NT2/D1 (cell line): ENCODE results near the gene USP35.

Experiments
- DNase-seq: peaks from one replicate; pipeline ENCODE4 v3.0.0-alpha.2; 2011; ENCODE audit warnings: low read depth, low spot score
- H3K27me3 ChIP-seq: 2 replicates; pipeline ENCODE4 v1.6.0; 2011; ENCODE audit warnings: mild to moderate bottlenecking; ENCODE audit not compliant: insufficient read length, insufficient read depth
- H3K36me3 ChIP-seq: 2 replicates; pipeline ENCODE4 v1.6.1; 2011; ENCODE audit warnings: mild to moderate bottlenecking, low read length, mixed read lengths; ENCODE audit not compliant: insufficient read depth, insufficient read length
- H3K4me1 ChIP-seq: 2 replicates; pipeline ENCODE4 v1.5.1; 2011; ENCODE audit not compliant: insufficient read depth, insufficient read length
- H3K4me3 ChIP-seq: 2 replicates; pipeline ENCODE4 v1.5.1; 2011; ENCODE audit warnings: low read depth; ENCODE audit not compliant: insufficient read length
- H3K9ac ChIP-seq: 2 replicates; pipeline ENCODE4 v1.6.0; 2011; ENCODE audit warnings: low read depth; ENCODE audit not compliant: insufficient read length
- H3K9me3 ChIP-seq: 2 replicates; pipeline ENCODE4 v1.5.1; 2011; ENCODE audit warnings: mild to moderate bottlenecking, low read length; ENCODE audit not compliant: insufficient read depth
- SUZ12 ChIP-seq: IDR thresholded peaks from 2 replicates; pipeline ENCODE4 v1.6.1; 2011; ENCODE audit not compliant: insufficient read length, insufficient read depth; ENCODE audit errors: extremely low read depth
- YY1 ChIP-seq: IDR thresholded peaks from 2 replicates; pipeline ENCODE4 v1.6.1; 2011; ENCODE audit not compliant: insufficient read length, insufficient read depth
- ZNF274 ChIP-seq: IDR thresholded peaks from 2 replicates; pipeline ENCODE4 v1.6.1; 2011; ENCODE audit warnings: mild to moderate bottlenecking, low read depth, low read length

The USP35 gene

DNA sequence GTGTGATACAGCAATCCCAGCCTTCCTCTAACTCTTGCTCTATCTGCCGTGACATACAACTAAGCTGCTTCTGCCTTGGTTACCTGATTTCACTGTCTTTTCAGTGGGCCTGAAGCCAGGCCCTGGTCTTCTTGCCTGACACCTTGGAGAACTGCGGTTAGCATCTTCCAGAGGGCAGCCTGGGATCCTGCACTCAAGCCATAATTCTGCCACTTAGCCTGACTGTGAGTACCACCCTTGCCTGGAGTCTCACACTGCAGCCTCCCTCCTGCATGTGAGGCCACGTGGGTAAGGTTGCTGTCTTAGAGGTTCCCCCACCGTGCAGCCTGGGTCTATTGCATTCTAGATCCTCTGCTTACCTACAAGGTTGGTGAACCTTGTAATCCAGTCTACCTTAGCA is 35.8 kb downstream of the USP35 start:
- Histone ChIP-seq H3K27me3 (no peaks in the 10 kb centered on the region), H3K4me1 (no peaks in the 10 kb centered on the region), H3K4me3 (no peak overlapping the region), H3K36me3 (peaks cover 50% of the 10 kb centered on the region), H3K9me3 (no peaks in the 10 kb centered on the region), H3K9ac (no peak overlapping the region)
- no peak for TF ChIP-seq ZNF274
- TF ChIP-seq YY1 = no peak
- no peak for TF ChIP-seq SUZ12
- DNase-seq = no peak

DNA sequence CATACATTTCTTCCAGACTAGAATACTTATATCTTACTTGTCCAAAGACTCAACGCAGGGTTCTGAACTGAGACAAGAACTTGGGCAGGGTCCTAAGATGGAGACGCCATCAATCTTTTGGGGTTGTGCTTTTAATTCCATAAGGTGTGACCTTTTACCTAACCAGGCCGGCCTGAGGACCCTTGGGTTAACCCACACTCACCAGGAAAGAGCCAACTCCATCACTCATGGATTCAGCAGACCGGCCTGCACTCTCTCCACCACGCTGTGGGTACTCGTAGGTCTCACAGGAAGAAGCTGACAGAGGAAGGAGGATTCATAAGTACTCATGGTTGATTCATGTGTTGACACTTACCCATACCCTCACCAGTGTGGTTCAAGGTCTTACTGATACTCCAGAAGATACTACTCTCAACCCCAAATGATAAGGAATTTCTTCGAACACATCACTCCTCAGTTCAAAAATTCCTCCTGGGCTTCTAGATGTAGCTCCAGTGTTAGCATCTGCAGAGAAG is 36.2 kb downstream of the USP35 start:
- H3K9me3 ChIP-seq = no peaks in the 10 kb centered on the region
- H3K27me3 ChIP-seq = no peaks in the 10 kb centered on the region
- H3K4me3 ChIP-seq = no peak overlapping the region
- no peaks in the 10 kb centered on the region for H3K4me1 ChIP-seq
- no peak overlapping the region for H3K9ac ChIP-seq
- H3K36me3 ChIP-seq = peaks cover 45% of the 10 kb centered on the region
- DNase-seq = no peak
- TF ChIP-seq ZNF274 = no peak
- TF ChIP-seq SUZ12 = no peak
- no peak for TF ChIP-seq YY1

DNA sequence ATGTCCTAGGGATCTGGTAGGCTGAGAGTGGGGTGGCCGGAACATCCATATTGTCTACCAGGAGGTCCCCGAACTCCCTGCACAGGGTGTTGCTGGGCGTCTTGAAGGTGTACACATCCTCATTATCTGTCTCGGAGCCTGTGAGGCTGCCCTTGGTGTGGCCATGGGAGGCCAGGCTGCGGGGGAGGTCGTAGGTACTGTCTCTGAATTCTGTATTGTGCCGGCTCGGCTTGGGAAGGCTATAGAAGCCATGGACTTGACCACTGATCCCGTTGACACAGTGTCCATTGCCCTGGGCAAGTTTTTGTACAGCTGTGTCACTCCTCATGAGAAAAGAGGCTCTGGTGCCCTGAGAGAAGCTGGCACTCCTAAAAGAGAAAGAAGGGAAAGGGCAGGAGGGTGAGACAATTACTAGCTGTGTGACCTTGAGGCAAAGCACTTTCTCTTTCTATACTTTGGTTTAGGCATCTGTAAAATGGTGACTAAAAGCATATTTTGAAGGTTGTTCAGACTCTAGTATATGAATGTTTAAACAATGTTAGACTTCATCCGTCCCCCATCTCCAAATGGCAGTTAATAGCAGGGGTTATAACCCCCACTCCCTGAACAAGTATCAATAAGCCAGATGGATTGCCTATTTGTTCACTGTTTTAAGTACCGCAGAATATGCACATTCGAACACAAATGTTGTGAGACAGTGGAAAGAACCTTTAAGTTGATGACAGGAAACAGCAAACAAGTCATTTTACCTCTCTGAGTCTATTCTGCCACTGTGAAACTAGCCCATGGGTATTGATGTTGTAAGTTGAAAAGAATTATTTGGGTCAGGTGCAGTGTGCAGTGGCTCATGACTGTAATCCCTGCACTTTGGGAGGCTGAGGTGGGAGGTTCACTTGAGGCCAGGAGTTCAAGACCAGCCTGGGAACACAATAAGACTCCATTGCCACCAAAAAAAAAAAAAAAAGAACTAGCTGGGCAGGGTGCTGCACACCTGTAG is 38.3 kb downstream of the USP35 start:
- TF ChIP-seq SUZ12 (no peak), ZNF274 (no peak), YY1 (no peak)
- Histone ChIP-seq H3K9me3 (no peaks in the 10 kb centered on the region), H3K9ac (no peak overlapping the region), H3K27me3 (no peaks in the 10 kb centered on the region), H3K4me1 (no peaks in the 10 kb centered on the region), H3K36me3 (peaks cover 28% of the 10 kb centered on the region), H3K4me3 (no peak overlapping the region)
- DNase-seq = no peak

DNA sequence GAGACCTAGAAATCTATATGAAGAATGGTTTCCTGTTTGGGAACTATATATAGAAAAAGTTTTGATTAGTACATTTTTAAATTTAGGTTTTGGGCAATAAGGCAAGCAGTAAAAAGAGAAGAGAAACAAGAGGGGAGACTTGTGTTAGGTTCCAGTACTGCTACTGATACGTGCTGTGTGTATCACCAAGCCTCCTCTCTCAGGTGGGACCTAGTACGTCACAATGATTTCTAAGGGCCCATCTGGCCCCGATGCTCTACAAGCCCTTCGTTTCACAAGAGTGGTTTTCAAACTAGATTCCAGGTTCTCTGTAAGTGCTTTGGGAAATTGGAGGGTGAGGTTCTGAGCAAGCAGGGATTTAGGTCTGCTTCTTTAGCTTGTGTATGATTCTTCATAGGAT is 39.2 kb downstream of the USP35 start:
- Histone ChIP-seq H3K9me3 (no peaks in the 10 kb centered on the region), H3K4me1 (no peaks in the 10 kb centered on the region), H3K9ac (no peak overlapping the region), H3K4me3 (no peak overlapping the region), H3K27me3 (no peaks in the 10 kb centered on the region), H3K36me3 (peaks cover 23% of the 10 kb centered on the region)
- TF ChIP-seq SUZ12 (no peak), YY1 (no peak), ZNF274 (no peak)
- no peak for DNase-seq

DNA sequence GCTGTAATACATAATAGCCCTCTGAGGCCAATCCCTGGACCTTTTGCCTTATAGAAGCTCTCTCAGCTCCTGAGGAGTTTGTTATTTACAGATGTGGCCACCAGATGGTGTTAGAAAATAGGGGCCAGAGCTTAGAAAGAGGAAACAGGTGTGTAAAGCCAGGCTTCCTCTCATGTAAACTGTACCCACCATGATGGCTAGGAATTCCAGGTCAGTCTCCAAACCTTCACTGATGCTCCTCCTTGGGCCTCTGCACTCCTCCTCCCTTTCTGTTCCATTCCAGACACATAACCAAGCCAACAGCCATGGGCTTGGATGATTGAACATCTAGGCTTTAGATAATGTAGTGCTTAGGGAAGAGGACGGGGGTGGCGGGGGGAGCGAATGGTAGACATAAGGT is 39.7 kb downstream of the USP35 start:
- Histone ChIP-seq H3K36me3 (peaks cover 18% of the 10 kb centered on the region), H3K9ac (no peak overlapping the region), H3K9me3 (no peaks in the 10 kb centered on the region), H3K4me3 (no peak overlapping the region), H3K4me1 (no peaks in the 10 kb centered on the region), H3K27me3 (no peaks in the 10 kb centered on the region)
- peak; percentile 27 for DNase-seq
- TF ChIP-seq SUZ12 = no peak
- no peak for TF ChIP-seq ZNF274
- no peak for TF ChIP-seq YY1

DNA sequence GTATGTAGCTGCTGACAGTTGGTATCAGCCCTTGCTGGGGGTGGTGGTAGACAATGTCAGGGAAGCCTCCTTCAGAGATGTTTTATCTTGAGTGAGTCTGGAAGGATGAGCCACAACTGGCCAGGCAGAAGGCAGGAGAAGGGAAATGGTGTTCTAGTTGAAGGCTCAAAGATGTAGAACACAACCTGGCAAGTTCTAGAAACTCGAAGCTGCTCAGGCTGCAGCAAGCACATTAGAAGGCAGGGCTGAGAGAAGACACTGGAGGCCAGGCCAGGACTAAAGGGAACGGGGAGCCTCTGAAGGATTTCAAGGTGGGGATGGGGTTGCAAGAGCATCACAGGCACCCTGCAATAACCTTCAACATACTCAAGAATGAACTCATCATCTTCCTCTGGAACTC is 40.4 kb downstream of the USP35 start:
- TF ChIP-seq YY1 (no peak), SUZ12 (no peak), ZNF274 (no peak)
- Histone ChIP-seq H3K27me3 (no peaks in the 10 kb centered on the region), H3K9ac (no peak overlapping the region), H3K9me3 (no peaks in the 10 kb centered on the region), H3K4me1 (no peaks in the 10 kb centered on the region), H3K4me3 (no peak overlapping the region), H3K36me3 (peaks cover 18% of the 10 kb centered on the region)
- DNase-seq = no peak

DNA sequence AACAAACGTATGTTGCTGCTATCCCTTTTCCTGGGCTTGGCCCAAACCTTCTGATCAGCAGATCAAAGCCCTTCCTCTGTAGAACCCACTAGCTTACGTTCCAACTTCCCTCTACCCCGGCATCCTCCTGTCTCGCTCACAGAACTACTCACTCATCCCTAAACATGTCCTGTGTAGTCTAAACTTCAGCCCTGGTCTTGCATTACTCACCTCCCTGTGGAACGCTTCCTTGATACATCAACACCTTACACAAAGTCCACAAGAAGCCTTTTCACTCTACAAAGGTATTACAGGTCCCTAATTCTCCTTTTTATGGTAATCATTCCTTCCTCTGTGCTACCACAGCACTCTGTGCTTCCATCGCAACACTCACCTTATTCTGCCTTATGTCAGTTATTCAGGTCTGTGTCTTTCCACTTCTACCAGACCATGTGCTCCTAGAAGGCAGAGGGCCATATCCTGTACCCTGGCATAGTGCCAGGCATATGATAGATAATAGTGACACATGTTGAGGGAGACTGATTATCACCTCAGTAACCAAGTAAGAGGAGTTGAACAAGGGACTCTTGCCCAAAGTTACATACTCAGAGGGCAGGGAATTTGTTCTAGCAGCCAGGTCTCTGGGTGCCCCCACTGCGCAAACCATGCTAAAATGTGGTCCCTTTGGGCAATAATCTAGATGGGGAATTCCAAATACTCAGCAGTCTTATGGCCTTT is 41.6 kb downstream of the USP35 start:
- no peak for TF ChIP-seq ZNF274
- no peak for TF ChIP-seq YY1
- TF ChIP-seq SUZ12 = no peak
- DNase-seq = no peak
- Histone ChIP-seq H3K27me3 (no peaks in the 10 kb centered on the region), H3K36me3 (peaks cover 6% of the 10 kb centered on the region), H3K4me1 (no peaks in the 10 kb centered on the region), H3K4me3 (no peak overlapping the region), H3K9ac (no peak overlapping the region), H3K9me3 (no peaks in the 10 kb centered on the region)
